ENCODE results near the gene AGO4.
A peak's percentile ranks its signal among the peaks of the same experiment; 100 is the strongest.
"Not testable (repeated sequence)": the region's sequence is repeated elsewhere in the genome, so short reads cannot be mapped to it uniquely, and the experiment has no call there.

The AGO4 gene

GRCh38 chr1:35810096-35810881 lies 2.5 kb downstream of the AGO4 start:
- peak; percentile 60 for DNase-seq (ENCODE audit: low read depth)

- not testable (repeated sequence) for DNase-seq (ENCODE audit: low read depth)
Measured at GRCh38 chr1:35812754-35813153, 4.9 kb downstream of the AGO4 start.

GRCh38 chr1:35825255-35825654 lies 17.4 kb downstream of the AGO4 start:
- DNase-seq (ENCODE audit: low read depth) = no peak

- DNase-seq (ENCODE audit: low read depth) = no peak
Measured at GRCh38 chr1:35832276-35832905, 24.6 kb downstream of the AGO4 start.

- no peak for DNase-seq (ENCODE audit: low read depth)
Measured at GRCh38 chr1:35833395-35833794, 25.6 kb downstream of the AGO4 start.

- no peak for DNase-seq (ENCODE audit: low read depth)
Measured at GRCh38 chr1:35834218-35834617, 26.4 kb downstream of the AGO4 start.

- DNase-seq (ENCODE audit: low read depth) = no peak
Measured at GRCh38 chr1:35835398-35835797, 27.6 kb downstream of the AGO4 start.

GRCh38 chr1:35836734-35837133 lies 28.9 kb downstream of the AGO4 start:
- DNase-seq (ENCODE audit: low read depth) = no peak

- no peak for DNase-seq (ENCODE audit: low read depth)
Measured at GRCh38 chr1:35838693-35839245, 31.0 kb downstream of the AGO4 start.

- no peak for DNase-seq (ENCODE audit: low read depth)
Measured at GRCh38 chr1:35844826-35845225, 37.0 kb downstream of the AGO4 start.

GRCh38 chr1:35845766-35846165 lies 38.0 kb downstream of the AGO4 start:
- DNase-seq (ENCODE audit: low read depth) = peak; percentile 15

GRCh38 chr1:35847935-35848565 lies 40.2 kb downstream of the AGO4 start:
- DNase-seq (ENCODE audit: low read depth) = no peak

- no peak for DNase-seq (ENCODE audit: low read depth)
Measured at GRCh38 chr1:35850051-35850450, 42.2 kb downstream of the AGO4 start.

- DNase-seq (ENCODE audit: low read depth) = no peak
Measured at GRCh38 chr1:35850716-35851115, 42.9 kb downstream of the AGO4 start.

- peak; percentile 67 for DNase-seq (ENCODE audit: low read depth)
Measured at GRCh38 chr1:35851132-35851869, 43.5 kb downstream of the AGO4 start.

GRCh38 chr1:35852241-35852640 lies 44.4 kb downstream of the AGO4 start:
- DNase-seq (ENCODE audit: low read depth) = no peak

GRCh38 chr1:35854989-35855700 lies 47.3 kb downstream of the AGO4 start:
- DNase-seq (ENCODE audit: low read depth) = no peak

- no peak for DNase-seq (ENCODE audit: low read depth)
Measured at GRCh38 chr1:35856964-35857363, 49.1 kb downstream of the AGO4 start.

- DNase-seq (ENCODE audit: low read depth) = peak; percentile 31
Measured at GRCh38 chr1:35857830-35858229, 50.0 kb downstream of the AGO4 start.

GRCh38 chr1:35860696-35861095 lies 52.9 kb downstream of the AGO4 start:
- no peak for DNase-seq (ENCODE audit: low read depth)

GRCh38 chr1:35863136-35863535 lies 55.3 kb downstream of the AGO4 start:
- DNase-seq (ENCODE audit: low read depth) = no peak
